ENCODE data around the gene LRBA. TPM values are rescaled to one million over a fixed set of nuclear protein-coding genes. Genes with fewer than 3 reads are reported as not detected.
"Not testable (repeated sequence)": the region's sequence is repeated elsewhere in the genome, so short reads cannot be mapped to it uniquely, and the experiment has no call there.

LRBA gene
- total and polyA plus RNA-seq, 8 donors, result 43.3 to 62.5 (median 52.3) TPM

DNA sequence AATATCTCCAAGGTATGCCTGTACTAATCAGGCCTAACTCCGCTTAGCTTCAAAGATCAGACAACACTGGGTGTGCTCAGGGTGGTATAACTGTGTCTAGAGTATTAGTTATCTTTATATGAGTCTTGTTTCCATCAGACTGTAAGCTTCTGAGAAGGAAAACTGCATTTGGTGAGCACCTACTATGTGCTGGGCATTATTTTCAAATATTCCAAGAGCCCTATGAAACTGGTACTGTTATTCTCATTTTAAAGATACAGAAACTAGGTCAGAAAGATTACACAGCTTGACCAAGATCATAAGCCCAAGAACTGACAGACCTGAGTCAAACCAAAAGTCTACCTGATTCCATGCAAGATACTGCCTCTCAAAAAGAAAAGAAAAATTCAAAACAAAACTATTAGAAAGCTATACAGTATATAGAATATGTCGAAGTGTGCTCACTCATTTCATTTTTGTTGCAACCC, 44.4 kb downstream of the LRBA start:
- H3K9me3 ChIP-seq, result no peaks in the 10 kb centered on the region
- no peak overlapping the region for H3K27ac ChIP-seq
- H3K27me3 ChIP-seq, result no peaks in the 10 kb centered on the region
- no peaks in the 10 kb centered on the region for H3K36me3 ChIP-seq
- no peak overlapping the region for H3K4me3 ChIP-seq
- ATAC-seq (no peak), DNase-seq (no peak)
- H3K4me1 ChIP-seq, result peaks cover 0 to 5% of the 10 kb centered on the region in 2 donors
- intact Hi-C loops (cut with DNase I), result no loop called here
- TF ChIP-seq, protein P1, sequence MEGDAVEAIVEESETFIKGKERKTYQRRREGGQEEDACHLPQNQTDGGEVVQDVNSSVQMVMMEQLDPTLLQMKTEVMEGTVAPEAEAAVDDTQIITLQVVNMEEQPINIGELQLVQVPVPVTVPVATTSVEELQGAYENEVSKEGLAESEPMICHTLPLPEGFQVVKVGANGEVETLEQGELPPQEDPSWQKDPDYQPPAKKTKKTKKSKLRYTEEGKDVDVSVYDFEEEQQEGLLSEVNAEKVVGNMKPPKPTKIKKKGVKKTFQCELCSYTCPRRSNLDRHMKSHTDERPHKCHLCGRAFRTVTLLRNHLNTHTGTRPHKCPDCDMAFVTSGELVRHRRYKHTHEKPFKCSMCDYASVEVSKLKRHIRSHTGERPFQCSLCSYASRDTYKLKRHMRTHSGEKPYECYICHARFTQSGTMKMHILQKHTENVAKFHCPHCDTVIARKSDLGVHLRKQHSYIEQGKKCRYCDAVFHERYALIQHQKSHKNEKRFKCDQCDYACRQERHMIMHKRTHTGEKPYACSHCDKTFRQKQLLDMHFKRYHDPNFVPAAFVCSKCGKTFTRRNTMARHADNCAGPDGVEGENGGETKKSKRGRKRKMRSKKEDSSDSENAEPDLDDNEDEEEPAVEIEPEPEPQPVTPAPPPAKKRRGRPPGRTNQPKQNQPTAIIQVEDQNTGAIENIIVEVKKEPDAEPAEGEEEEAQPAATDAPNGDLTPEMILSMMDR (IDR thresholded peaks at IDR 0.05), result no peak

DNA sequence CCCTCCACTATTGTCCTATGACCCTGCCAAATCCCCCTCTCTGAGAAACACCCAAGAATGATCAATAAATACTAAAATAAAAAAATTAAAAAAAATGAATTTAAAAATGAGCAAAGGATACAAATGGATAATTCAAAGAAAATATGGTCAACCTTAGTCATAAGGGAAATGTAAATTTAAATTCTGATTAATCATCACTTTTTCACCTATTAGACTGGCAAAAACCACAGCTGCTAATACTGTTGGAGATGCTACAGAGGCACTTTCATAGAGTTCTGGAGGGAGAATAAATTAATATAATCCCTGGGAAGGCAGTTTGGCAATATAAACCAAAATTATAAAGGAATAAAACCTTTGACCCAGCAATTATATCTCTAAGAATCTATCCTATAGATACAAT, 50.3 kb downstream of the LRBA start:
- intact Hi-C loops (cut with DNase I), result no loop called here
- TF ChIP-seq, protein P1 (IDR thresholded peaks at IDR 0.05), result no peak

DNA sequence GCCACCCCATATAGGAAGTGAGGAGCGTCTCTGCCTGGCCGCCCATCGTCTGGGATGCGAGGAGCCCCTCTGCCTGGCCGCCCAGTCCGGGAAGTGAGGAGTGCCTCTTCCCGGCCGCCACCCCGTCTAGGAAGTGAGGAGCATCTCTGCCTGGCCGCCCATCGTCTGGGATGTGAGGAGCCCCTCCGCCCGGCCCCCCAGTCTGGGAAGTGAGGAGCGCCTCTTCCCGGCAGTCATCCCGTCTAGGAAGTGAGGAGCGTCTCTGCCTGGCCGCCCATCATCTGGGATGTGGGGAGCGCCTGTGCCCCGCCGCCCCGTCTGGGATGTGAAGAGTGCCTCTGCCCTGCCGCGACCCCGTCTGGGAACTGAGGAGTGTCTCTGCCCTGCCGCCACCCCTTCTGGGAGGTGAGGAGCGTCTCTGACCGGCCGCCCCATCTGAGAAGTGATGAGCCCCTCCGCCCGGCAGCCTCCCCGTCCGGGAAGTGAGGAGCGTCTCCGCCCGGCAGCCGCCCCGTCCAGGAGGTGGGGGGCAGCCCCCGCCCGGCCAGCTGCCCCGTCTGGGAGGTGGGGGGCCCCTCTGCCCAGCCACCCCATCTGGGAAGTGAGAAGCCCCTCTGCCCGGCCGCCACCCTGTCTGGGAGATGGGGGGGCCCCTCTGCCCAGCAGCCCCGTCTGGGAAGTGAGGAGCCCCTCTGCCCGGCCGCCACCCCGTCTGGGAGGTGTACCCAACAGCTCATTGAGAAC, 51.3 kb downstream of the LRBA start:
- H3K27me3 ChIP-seq; intact Hi-C loops (cut with DNase I); H3K4me1 ChIP-seq; H3K27ac ChIP-seq; H3K9me3 ChIP-seq; H3K36me3 ChIP-seq; H3K4me3 ChIP-seq; ATAC-seq: not testable (repeated sequence)
- DNase-seq, result peak in 1 of 4 donors; percentile 59

More for the DNA sequence above, 50.3 kb downstream of the LRBA start:
- ATAC-seq (no peak), DNase-seq (no peak)
- Histone ChIP-seq H3K4me3 (no peak overlapping the region), H3K4me1 (peaks cover 0 to 4% of the 10 kb centered on the region in 2 donors), H3K36me3 (no peaks in the 10 kb centered on the region), H3K27me3 (no peaks in the 10 kb centered on the region), H3K27ac (no peak overlapping the region), H3K9me3 (no peaks in the 10 kb centered on the region)

DNA sequence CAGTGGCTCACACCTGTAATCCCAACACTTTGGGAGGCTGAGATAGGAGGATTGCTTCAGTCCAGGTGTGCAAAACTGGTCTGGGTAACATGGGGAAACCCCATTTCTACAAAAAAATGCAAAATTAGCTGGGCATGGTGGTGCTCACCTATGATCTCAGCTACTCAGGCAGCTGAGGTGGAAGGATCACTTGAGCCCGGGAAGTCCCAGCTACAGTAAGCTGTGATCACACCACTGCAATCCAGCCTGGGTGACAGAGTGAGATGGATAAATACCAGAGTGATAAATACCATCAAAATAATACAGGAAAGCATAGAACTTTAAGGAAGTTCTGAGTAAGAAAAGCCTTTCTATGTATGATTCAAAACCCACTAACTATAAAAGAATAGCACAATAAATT, 52.8 kb downstream of the LRBA start:
- DNase-seq, result no peak

DNA sequence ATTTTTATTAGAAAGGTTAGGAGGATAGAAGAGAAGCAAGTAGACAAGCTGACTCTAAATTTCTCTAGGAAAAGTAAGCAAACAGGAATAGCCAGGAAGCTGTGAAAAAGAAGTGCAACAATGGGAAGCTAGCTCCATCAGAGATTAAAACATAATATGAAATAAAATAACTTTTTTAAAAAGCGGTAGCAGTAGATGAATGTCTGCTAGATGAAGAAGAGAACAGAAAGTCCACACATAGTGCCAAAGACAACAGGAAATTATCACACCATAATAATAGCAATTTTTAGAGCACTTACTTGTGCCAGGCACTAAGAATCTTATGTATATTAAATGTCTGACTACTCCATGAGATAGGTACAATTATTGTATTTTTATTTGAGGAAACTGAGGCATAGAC, 53.5 kb downstream of the LRBA start:
- Histone ChIP-seq H3K4me1 (peaks cover 0 to 4% of the 10 kb centered on the region in 2 donors), H3K4me3 (no peak overlapping the region), H3K27ac (no peak overlapping the region), H3K36me3 (no peaks in the 10 kb centered on the region), H3K9me3 (peaks cover 0 to 10% of the 10 kb centered on the region in 2 donors), H3K27me3 (no peaks in the 10 kb centered on the region)
- TF ChIP-seq, protein P1 (IDR thresholded peaks at IDR 0.05), result no peak
- intact Hi-C loops (cut with DNase I), result no loop called here
- DNase-seq (no peak), ATAC-seq (no peak)

More for the DNA sequence above, 52.8 kb downstream of the LRBA start:
- Histone ChIP-seq H3K4me3 (no peak overlapping the region), H3K27ac (no peak overlapping the region), H3K27me3 (no peaks in the 10 kb centered on the region), H3K36me3 (no peaks in the 10 kb centered on the region), H3K9me3 (peaks cover 0 to 10% of the 10 kb centered on the region in 2 donors), H3K4me1 (peaks cover 0 to 4% of the 10 kb centered on the region in 2 donors)
- intact Hi-C loops (cut with DNase I), result no loop called here
- peak; percentile 69 for ATAC-seq
- TF ChIP-seq, protein P1 (IDR thresholded peaks at IDR 0.05), result no peak
